GM21576 (cell line): Measurements from ENCODE around the gene SMARCB1.

ENCODE experiments used
- ATAC-seq: cut with Tn5 transposase; IDR thresholded peaks from one replicate; pipeline ENCODE4 v1.9.1; 2021; ENCODE audit warnings: mild to moderate bottlenecking, moderate library complexity; ENCODE audit not compliant: unreplicated experiment

The SMARCB1 gene

GRCh38 chr22:23760056-23760455 is 26.7 kb upstream of the SMARCB1 start:
- no peak for ATAC-seq

GRCh38 chr22:23762842-23763578 is 23.8 kb upstream of the SMARCB1 start, which contains the start of gene C22orf15:
TSS of gene C22orf15 (plus strand) at chr22:23762990. CDS start at chr22:23763307, 317 bp downstream.
- no peak for ATAC-seq

GRCh38 chr22:23763579-23763945 is 23.2 kb upstream of the SMARCB1 start:
- no peak for ATAC-seq

GRCh38 chr22:23763954-23764353 is 22.8 kb upstream of the SMARCB1 start:
- ATAC-seq = no peak

- no peak for ATAC-seq
Observed at GRCh38 chr22:23764899-23765881, 21.6 kb upstream of the SMARCB1 start.

GRCh38 chr22:23767303-23767672 is 19.5 kb upstream of the SMARCB1 start:
- ATAC-seq = no peak

- no peak for ATAC-seq
Observed at GRCh38 chr22:23767673-23768548, 18.9 kb upstream of the SMARCB1 start, which contains the start of gene CHCHD10. TSS of gene CHCHD10 (minus strand) at chr22:23767972. CDS start at chr22:23767874, 98 bp downstream.

- ATAC-seq = no peak
Observed at GRCh38 chr22:23769321-23769965, 17.3 kb upstream of the SMARCB1 start.

GRCh38 chr22:23772315-23772648 is 14.5 kb upstream of the SMARCB1 start:
- ATAC-seq = no peak

- ATAC-seq = no peak
Observed at GRCh38 chr22:23772649-23773473, 13.9 kb upstream of the SMARCB1 start, which contains the start of gene MMP11. TSS of gene MMP11 (plus strand) at chr22:23772849. CDS start at chr22:23772871, 22 bp downstream.

GRCh38 chr22:23773483-23774113 is 13.2 kb upstream of the SMARCB1 start:
- ATAC-seq = no peak

- no peak for ATAC-seq
Observed at GRCh38 chr22:23774114-23774921, 12.4 kb upstream of the SMARCB1 start.

- no peak for ATAC-seq
Observed at GRCh38 chr22:23774922-23775436, 11.8 kb upstream of the SMARCB1 start.

GRCh38 chr22:23775779-23776375 is 10.9 kb upstream of the SMARCB1 start:
- ATAC-seq = no peak

- ATAC-seq = no peak
Observed at GRCh38 chr22:23777776-23778576, 8.8 kb upstream of the SMARCB1 start.

- no peak for ATAC-seq
Observed at GRCh38 chr22:23778577-23778900, 8.2 kb upstream of the SMARCB1 start.

- no peak for ATAC-seq
Observed at GRCh38 chr22:23779083-23779482, 7.7 kb upstream of the SMARCB1 start.
